ENCODE data around the gene KIRREL3.

Gene KIRREL3

DNA sequence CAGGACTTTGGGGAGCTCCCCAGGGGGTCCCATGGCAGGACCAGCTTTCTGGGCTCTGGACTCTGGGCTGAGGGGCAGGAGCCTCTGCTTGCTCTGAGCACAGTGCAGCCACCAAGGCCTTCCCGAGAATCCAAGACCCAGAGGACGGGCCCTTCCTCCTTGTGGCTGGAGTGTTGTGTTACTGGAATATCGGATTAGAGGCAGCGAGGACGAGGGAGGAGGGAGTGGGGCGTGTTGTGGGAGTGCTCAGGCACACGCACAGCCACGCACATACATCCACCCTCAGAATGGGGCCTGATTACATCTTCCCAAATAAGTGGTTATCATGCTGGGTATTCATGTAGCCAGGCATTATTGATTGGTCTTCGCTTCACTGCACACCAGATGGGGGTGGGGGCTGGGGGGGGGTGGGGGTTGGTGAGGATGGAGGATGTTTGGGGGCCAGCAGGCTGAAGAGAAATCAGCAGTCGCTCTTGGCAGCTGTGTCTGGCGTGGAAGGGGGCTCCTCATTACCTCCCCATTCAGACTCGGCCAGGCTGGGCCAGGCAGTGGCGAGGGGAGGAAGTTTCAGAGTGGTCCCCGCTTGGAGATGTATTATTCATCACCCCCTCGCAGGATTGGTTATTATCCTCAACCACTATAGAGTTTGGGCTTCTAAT is 524.2 kb downstream of the KIRREL3 start:
- Histone ChIP-seq H3K27ac (replicated peaks) (no peak overlapping the region), H3K27me3 (ENCODE audit: insufficient read depth, poor library complexity, severe bottlenecking) (no peaks in the 10 kb centered on the region), H3K4me3 (replicated peaks; ENCODE audit: insufficient read depth, low read length) (no peak overlapping the region)
- DNase-seq (ENCODE audit: low read depth in 1 of 2, low spot score in 1 of 2), result no peak
- no peak for TF ChIP-seq GABPA (IDR thresholded peaks at IDR 0.05; ENCODE audit: low read depth)
- TF ChIP-seq, protein P1, sequence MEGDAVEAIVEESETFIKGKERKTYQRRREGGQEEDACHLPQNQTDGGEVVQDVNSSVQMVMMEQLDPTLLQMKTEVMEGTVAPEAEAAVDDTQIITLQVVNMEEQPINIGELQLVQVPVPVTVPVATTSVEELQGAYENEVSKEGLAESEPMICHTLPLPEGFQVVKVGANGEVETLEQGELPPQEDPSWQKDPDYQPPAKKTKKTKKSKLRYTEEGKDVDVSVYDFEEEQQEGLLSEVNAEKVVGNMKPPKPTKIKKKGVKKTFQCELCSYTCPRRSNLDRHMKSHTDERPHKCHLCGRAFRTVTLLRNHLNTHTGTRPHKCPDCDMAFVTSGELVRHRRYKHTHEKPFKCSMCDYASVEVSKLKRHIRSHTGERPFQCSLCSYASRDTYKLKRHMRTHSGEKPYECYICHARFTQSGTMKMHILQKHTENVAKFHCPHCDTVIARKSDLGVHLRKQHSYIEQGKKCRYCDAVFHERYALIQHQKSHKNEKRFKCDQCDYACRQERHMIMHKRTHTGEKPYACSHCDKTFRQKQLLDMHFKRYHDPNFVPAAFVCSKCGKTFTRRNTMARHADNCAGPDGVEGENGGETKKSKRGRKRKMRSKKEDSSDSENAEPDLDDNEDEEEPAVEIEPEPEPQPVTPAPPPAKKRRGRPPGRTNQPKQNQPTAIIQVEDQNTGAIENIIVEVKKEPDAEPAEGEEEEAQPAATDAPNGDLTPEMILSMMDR (IDR thresholded peaks at IDR 0.05; ENCODE audit: insufficient read depth, low read length), result no peak
- TF ChIP-seq, protein P2, sequence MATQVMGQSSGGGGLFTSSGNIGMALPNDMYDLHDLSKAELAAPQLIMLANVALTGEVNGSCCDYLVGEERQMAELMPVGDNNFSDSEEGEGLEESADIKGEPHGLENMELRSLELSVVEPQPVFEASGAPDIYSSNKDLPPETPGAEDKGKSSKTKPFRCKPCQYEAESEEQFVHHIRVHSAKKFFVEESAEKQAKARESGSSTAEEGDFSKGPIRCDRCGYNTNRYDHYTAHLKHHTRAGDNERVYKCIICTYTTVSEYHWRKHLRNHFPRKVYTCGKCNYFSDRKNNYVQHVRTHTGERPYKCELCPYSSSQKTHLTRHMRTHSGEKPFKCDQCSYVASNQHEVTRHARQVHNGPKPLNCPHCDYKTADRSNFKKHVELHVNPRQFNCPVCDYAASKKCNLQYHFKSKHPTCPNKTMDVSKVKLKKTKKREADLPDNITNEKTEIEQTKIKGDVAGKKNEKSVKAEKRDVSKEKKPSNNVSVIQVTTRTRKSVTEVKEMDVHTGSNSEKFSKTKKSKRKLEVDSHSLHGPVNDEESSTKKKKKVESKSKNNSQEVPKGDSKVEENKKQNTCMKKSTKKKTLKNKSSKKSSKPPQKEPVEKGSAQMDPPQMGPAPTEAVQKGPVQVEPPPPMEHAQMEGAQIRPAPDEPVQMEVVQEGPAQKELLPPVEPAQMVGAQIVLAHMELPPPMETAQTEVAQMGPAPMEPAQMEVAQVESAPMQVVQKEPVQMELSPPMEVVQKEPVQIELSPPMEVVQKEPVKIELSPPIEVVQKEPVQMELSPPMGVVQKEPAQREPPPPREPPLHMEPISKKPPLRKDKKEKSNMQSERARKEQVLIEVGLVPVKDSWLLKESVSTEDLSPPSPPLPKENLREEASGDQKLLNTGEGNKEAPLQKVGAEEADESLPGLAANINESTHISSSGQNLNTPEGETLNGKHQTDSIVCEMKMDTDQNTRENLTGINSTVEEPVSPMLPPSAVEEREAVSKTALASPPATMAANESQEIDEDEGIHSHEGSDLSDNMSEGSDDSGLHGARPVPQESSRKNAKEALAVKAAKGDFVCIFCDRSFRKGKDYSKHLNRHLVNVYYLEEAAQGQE (IDR thresholded peaks at IDR 0.05; ENCODE audit: insufficient replicate concordance, low read depth), result no peak
- no peak for TF ChIP-seq SPI1 (IDR thresholded peaks at IDR 0.05; ENCODE audit: borderline replicate concordance, low read depth)
- no peak for TF ChIP-seq POLR2AphosphoS5 (IDR thresholded peaks at IDR 0.05; ENCODE audit: low read depth)

DNA sequence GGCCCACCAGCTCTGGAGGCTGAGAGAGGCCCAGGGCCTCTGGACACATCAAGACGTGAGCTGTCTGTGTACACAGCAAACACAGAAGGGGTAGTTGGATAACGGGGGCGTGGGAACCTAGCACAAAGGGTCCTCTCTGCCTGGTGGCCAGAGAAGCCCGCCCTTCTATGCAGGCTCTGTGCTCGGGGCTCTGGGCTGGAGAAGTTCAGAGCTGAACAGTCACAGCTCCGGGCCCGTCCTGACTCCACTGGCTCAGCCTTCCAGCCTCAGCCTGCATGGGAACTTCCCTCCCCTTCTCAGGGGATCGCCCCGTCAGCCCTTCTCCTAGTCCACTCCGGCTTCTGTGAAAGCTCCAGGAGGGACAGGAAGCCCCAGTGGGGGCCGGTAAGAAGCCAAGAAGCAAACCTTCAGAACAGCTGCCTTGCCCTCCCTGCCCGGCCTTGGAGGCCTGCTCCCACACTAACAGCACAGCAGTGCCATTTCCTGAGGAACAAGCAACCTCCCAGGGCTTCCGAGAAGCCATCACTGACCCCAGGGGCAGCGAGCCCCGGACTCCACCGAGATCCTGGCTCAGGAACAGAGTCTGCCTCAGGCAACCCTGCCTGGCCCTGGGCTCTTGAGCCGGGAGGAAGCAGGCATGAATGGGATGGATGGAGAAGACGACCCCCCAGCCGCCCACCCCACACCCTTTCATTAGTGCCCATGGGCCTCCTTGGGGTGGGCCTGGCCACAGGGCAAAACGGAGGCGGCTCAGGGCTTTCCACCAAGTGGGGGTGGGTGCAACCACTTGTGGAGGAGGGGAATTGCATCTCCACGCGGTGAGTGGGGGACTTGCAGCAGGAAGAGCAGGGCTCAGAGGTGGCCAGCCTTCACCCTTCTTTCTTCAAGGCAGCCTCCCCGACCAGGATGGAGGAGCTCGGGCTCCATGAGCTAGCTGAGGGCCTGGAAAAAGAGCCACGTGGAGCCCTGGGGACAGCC is 525.3 kb downstream of the KIRREL3 start:
- TF ChIP-seq SPI1 (IDR thresholded peaks at IDR 0.05; ENCODE audit: borderline replicate concordance, low read depth), result no peak
- TF ChIP-seq GABPA (IDR thresholded peaks at IDR 0.05; ENCODE audit: low read depth), result no peak
- TF ChIP-seq, protein P1 (IDR thresholded peaks at IDR 0.05; ENCODE audit: insufficient read depth, low read length), result no peak
- no peak for TF ChIP-seq POLR2AphosphoS5 (IDR thresholded peaks at IDR 0.05; ENCODE audit: low read depth)
- TF ChIP-seq, protein P2 (IDR thresholded peaks at IDR 0.05; ENCODE audit: insufficient replicate concordance, low read depth), result no peak
- DNase-seq (ENCODE audit: low read depth in 1 of 2, low spot score in 1 of 2), result no peak
- Histone ChIP-seq H3K4me3 (replicated peaks; ENCODE audit: insufficient read depth, low read length) (no peak overlapping the region), H3K27me3 (ENCODE audit: insufficient read depth, poor library complexity, severe bottlenecking) (no peaks in the 10 kb centered on the region), H3K27ac (replicated peaks) (no peak overlapping the region)

DNA sequence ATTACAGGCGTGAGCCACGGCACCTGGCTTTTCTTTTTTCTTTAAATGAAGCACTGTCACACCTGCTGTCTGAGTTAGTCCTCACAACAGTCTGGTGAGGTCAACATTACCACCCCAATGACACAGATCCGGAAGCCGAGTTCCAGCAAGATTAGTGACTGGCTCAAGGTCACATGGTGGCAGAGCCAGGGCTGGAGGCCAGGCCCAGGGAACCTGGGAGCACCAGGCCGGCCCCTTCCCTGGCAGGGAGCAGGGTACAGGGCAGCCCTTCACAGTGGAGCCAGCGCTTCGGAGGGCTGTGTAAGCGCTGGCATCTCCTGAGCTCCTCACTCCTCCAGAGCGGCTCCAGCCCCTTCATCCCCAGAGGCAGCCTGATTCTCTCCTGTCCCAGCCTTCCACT is 526.4 kb downstream of the KIRREL3 start:
- DNase-seq (ENCODE audit: low read depth in 1 of 2, low spot score in 1 of 2), result no peak
- Histone ChIP-seq H3K4me3 (replicated peaks; ENCODE audit: insufficient read depth, low read length) (no peak overlapping the region), H3K27me3 (ENCODE audit: insufficient read depth, poor library complexity, severe bottlenecking) (no peaks in the 10 kb centered on the region), H3K27ac (replicated peaks) (no peak overlapping the region)
- no peak for TF ChIP-seq POLR2AphosphoS5 (IDR thresholded peaks at IDR 0.05; ENCODE audit: low read depth)
- no peak for TF ChIP-seq GABPA (IDR thresholded peaks at IDR 0.05; ENCODE audit: low read depth)
- TF ChIP-seq, protein P2 (IDR thresholded peaks at IDR 0.05; ENCODE audit: insufficient replicate concordance, low read depth), result no peak

Data from HL-60 (cell line).